ENCODE data around the gene SH2B2.
"Not testable (repeated sequence)": the region's sequence is repeated elsewhere in the genome, so short reads cannot be mapped to it uniquely, and the experiment has no call there.

Gene SH2B2

GRCh38 chr7:102337420-102337819 is 50.8 kb downstream of the SH2B2 start:
- DNase-seq: not testable (repeated sequence)

DNA sequence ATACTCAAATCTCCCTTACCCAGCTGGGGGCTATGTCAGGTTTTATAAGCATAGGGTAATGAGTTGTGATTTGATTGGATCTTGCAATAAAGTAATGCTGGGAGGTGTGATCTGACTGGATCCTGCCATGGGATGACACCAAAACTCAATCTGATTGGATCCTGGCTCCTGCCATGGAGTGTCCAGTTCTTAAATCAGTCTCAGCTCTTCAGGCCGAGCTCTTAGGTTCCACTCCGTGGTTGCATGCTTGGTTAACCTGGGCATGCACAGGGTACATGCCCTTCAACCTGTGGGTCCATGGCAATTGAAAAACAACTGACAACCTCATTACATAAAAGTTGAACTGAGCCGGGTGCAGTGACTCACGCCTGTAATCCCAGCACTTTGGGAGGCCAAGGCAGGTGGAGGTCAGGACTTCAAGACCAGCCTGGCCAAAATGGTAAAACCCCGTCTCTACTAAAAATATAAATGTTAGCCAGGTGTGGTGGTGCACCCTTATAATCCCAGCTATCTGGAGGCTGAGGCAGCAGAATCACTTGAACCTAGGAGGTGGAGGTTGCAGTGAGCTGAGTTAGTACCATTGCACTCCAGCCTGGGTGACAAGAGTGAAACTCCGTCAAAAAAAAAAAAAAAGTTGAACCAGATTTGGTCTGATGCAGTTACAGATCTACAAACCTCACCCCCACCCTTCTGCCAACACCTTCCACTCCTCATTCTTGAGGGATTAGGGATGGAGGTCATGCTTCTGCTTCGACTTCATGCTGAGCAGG is 54.1 kb downstream of the SH2B2 start:
- DNase-seq: not testable (repeated sequence)

DNA sequence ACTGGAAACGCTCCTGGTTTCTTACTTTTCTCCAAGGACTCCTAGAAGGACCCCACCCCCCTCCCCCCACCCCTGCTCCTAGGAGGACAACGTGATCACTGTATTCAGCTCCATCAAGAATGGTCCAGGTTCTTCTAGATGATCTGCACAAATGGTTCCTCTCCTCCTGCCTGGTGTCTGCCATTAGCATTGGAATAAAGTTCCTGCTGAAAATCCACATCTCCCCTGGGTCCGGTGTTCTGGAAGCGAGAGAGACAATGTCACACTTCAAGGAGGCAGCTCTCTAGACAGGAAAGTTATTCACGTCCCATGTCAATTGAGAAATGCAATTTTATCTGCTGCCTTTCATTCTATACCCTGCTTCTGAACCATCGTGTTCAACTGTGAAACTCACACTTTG is 60.3 kb downstream of the SH2B2 start:
- not testable (repeated sequence) for DNase-seq

GRCh38 chr7:102356344-102356743 is 69.7 kb downstream of the SH2B2 start, which contains the start of gene SPDYE6:
SPDYE6 (minus strand) TSS chr7:102356444; CDS start chr7:102356023, 421 bp downstream.
- DNase-seq: not testable (repeated sequence)

- peak; percentile 93 for DNase-seq
These were observed 77.1 kb downstream of the SH2B2 start for GRCh38 chr7:102363549-102364393.

- not testable (repeated sequence) for DNase-seq
These were observed 77.8 kb downstream of the SH2B2 start for GRCh38 chr7:102364394-102364886.

GRCh38 chr7:102365390-102365789 is 78.7 kb downstream of the SH2B2 start:
- DNase-seq: not testable (repeated sequence)

- DNase-seq: not testable (repeated sequence)
These were observed 83.4 kb downstream of the SH2B2 start for GRCh38 chr7:102370038-102370437.

Data from NCI-H1436 (cell line).